Erythroblast (primary cell): ENCODE measurements around the gene AFAP1L1.

Experiments used
- GATA1 ChIP-seq: IDR thresholded peaks from 2 replicates; pipeline ENCODE4 v1.6.1; 2011; ENCODE audit warnings: low read depth, mild to moderate bottlenecking, control low read depth, low read length, moderate library complexity
- POLR2A ChIP-seq: IDR thresholded peaks from 2 replicates; pipeline ENCODE4 v1.6.1; 2011; ENCODE audit warnings: mild to moderate bottlenecking, low read length

GRCh38 chr5:149364719-149365118 lies 93.1 kb downstream of the AFAP1L1 start:
- TF ChIP-seq POLR2A (no peak), GATA1 (no peak)
